ENCODE measurements around the gene ARCN1. TPM values are rescaled to one million over a fixed set of nuclear protein-coding genes. Genes with fewer than 3 reads are reported as not detected.
A peak's percentile ranks its signal among the peaks of the same experiment; 100 is the strongest.

ARCN1 gene
- total and polyA plus RNA-seq, 9 of the 15 experiments (the other 6 are each of a cell fraction or from before 2014, with no cell fraction given), result 30.0 to 224 (median 76.4) TPM

DNA sequence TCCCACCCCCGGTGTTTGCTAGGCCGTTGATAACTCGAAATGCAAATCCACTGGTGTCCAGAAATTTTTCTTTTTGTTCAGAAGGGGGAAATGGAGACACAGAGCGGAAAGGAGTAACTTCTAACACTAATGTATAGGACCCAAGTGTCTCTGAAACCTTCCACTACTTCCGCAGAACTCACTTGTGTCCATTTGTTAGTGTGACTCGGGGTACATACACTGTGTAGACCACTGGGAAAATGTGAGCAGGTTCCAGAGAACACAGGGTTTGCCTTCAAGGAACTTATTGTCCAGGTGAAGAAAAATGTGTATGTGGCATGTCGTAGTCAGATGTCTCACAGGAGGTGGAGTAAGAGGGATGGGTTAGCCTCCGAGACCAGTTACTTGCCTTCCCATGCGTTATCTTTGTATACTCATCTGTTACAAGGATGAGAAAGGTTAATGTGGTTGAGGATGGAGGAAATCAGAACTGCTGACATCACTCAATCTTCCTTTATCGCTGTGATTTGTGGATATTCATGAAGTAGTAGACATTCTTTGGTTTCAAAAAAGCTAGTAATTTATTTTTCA, 857 bp downstream of the ARCN1 start (continued):
- TF ChIP-seq EWSR1 (IDR thresholded peaks at IDR 0.05; ENCODE audit: borderline replicate concordance, low read depth, partially characterized antibody) (no peak), MAFK (IDR thresholded peaks at IDR 0.05; ENCODE audit: low read length) (peak; percentile 80), BCOR (IDR thresholded peaks at IDR 0.05) (peak; percentile 88), KLF16 (IDR thresholded peaks at IDR 0.05) (peak; percentile 61), NR4A1 (CRISPR knock-in tag; IDR thresholded peaks at IDR 0.05) (no peak), NR4A1 (tag; IDR thresholded peaks at IDR 0.05) (0 out of 2 replicates have a peak, but pooled peaks have one; percentile 73), TEAD1 (CRISPR knock-in tag; IDR thresholded peaks at IDR 0.05) (peak in 1 of 2 experiments; percentile 80; a peak in 2 of 4 replicates), TRIM24 (IDR thresholded peaks at IDR 0.05) (peak; percentile 40 to 56; a peak in 3 of 4 replicates), PPARD (CRISPR knock-in tag; IDR thresholded peaks at IDR 0.05) (no peak), CREM (IDR thresholded peaks at IDR 0.05; ENCODE audit: low read depth) (peak; percentile 76), ATF7 (IDR thresholded peaks at IDR 0.05) (peak; percentile 57; the same call in 1 of the 2 replicates), ZNF668 (CRISPR knock-in tag; IDR thresholded peaks at IDR 0.05) (no peak), FOXA3 (CRISPR knock-in tag; conservative IDR thresholded peaks at IDR 0.05 in 1 of 2, IDR thresholded peaks at IDR 0.05 in 1 of 2) (peak; percentile 98 to 99), FOXM1 (IDR thresholded peaks at IDR 0.05; ENCODE audit: low read depth) (peak; percentile 56; the same call in 1 of the 2 replicates), FOXM1 (CRISPR knock-in tag; IDR thresholded peaks at IDR 0.05; ENCODE audit: low read depth) (no peak), HMG20A (CRISPR knock-in tag; conservative IDR thresholded peaks at IDR 0.05) (peak; percentile 94), NRF1 (conservative IDR thresholded peaks at IDR 0.05 in 1 of 2, IDR thresholded peaks at IDR 0.05 in 1 of 2) (no peak), EP300 (IDR thresholded peaks at IDR 0.05; ENCODE audit: low read length) (peak; percentile 74), PML (IDR thresholded peaks at IDR 0.05; ENCODE audit: low read length) (peak; percentile 83), ZNF384 (IDR thresholded peaks at IDR 0.05; ENCODE audit: low read depth, low read length) (no peak)
- TF ChIP-seq, protein P1, sequence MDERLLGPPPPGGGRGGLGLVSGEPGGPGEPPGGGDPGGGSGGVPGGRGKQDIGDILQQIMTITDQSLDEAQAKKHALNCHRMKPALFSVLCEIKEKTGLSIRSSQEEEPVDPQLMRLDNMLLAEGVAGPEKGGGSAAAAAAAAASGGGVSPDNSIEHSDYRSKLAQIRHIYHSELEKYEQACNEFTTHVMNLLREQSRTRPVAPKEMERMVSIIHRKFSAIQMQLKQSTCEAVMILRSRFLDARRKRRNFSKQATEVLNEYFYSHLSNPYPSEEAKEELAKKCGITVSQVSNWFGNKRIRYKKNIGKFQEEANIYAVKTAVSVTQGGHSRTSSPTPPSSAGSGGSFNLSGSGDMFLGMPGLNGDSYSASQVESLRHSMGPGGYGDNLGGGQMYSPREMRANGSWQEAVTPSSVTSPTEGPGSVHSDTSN (CRISPR knock-in tag; IDR thresholded peaks at IDR 0.05; ENCODE audit: low read depth), result no peak
- TF ChIP-seq, protein P1 (tag; conservative IDR thresholded peaks at IDR 0.05; ENCODE audit: low read depth), result peak; percentile 78
- TF ChIP-seq, protein P2, sequence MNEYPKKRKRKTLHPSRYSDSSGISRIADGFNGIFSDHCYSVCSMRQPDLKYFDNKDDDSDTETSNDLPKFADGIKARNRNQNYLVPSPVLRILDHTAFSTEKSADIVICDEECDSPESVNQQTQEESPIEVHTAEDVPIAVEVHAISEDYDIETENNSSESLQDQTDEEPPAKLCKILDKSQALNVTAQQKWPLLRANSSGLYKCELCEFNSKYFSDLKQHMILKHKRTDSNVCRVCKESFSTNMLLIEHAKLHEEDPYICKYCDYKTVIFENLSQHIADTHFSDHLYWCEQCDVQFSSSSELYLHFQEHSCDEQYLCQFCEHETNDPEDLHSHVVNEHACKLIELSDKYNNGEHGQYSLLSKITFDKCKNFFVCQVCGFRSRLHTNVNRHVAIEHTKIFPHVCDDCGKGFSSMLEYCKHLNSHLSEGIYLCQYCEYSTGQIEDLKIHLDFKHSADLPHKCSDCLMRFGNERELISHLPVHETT (CRISPR knock-in tag; conservative IDR thresholded peaks at IDR 0.05 in 1 of 2, IDR thresholded peaks at IDR 0.05 in 1 of 2), result 0 out of 4 replicates have a peak, but pooled peaks of 1 of the 2 experiments have one; percentile 59
- TF ChIP-seq, protein P3, sequence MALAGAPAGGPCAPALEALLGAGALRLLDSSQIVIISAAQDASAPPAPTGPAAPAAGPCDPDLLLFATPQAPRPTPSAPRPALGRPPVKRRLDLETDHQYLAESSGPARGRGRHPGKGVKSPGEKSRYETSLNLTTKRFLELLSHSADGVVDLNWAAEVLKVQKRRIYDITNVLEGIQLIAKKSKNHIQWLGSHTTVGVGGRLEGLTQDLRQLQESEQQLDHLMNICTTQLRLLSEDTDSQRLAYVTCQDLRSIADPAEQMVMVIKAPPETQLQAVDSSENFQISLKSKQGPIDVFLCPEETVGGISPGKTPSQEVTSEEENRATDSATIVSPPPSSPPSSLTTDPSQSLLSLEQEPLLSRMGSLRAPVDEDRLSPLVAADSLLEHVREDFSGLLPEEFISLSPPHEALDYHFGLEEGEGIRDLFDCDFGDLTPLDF (CRISPR knock-in tag; IDR thresholded peaks at IDR 0.05), result 0 out of 2 replicates have a peak, but pooled peaks have one; percentile 6

Measured in K562 (cell line).